NCI-H69 (cell line): ENCODE measurements around the gene AKAIN1.

ENCODE experiments used
- DNase-seq: peaks from one replicate; lab custom pipeline; 2025; lab: John Stamatoyannopoulos, UW

Gene AKAIN1, protein sequence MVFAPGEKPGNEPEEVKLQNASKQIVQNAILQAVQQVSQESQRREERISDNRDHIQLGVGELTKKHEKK

DNA sequence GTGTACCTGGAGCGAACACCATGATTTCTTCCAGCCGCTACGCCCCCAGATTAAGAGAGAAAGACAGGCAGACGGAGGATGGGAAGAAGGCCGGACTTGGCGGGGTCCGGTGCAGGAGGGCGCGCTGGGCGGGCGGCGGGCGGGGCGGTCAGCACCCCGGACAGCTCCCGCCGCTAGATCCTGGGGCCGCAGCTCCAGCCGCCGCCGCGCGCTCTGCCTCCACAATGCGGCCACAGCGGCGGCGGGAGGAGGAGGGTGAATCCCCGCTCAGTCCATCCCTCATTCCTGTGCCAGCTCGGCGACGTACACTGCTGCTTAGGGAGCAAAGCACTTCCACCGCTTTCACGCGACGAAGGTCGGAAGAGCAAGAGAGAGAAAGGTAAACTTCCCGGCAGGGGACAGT, at the start of gene AKAIN1:
AKAIN1 (minus strand) TSS at position 226 of the 403 bp plus-strand sequence; CDS start at position 22, 204 bp downstream.
- peak; percentile 90 for DNase-seq

DNA sequence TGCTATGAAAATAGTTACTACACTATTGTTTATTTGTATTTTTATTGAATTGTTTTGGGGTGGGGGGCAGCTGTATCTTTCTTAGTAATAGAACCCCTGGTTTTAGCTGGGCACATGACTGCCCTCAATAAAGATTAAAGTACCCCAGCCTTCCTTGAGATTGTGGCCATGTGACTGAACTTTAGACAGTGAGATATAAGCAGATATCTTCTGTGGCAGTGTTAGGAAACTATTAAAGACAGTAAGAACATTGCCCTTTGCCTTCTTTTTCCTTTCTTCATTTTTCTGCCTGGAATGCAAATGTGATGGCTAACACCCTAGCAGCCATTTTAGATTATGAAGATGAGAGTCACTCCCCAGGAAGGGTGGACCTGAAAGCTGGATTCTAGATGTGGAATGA, 47.9 kb upstream of the AKAIN1 start:
- DNase-seq = no peak

DNA sequence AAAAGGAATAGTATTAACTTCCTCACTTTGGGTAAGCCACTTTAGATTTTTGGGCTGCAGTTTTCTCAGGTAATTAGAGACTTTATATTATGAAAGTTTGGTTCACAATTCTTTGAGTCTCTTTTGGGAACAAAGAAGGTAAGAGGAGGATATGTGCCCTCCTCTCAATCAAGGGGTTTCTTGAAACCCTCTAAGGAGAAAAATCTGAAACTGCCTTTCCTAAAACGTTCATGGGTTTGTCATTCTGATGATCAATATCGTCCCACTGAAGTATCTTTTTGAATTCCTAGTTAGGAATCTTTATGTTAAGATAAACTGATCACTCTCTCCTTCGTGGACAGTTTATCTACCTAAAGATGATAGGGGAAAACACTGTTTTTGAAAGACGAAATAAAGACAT, 42.4 kb upstream of the AKAIN1 start:
- DNase-seq = no peak

DNA sequence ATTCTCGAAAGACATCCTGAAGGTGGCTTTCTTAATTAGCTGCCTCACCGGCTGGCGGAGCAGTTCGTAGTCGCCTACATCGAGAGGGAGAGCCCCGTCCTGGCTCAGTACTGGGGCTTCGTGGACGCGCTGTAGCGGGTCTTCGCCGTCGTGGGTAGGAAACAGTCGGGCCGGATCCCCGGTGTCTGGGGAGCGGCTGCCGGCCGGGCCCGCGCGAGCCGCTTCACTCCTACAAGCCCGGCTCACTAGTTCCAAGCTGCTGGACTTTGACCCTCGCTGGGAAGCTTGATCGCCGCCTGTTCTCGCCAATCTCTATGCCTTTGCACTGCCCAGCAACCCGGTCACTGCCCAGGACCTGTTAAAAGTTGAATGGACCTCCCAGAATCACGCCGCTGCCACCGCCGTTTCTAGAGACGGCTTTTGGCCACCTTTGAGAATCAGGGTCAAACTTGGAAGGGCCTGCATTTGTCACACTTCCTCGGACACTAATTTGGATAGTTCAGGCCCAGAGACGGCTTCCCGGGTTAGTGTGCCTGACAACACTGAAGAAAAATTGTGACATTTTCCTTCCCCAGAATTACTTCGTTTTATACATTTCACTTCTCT, 41.4 kb upstream of the AKAIN1 start:
- DNase-seq = peak; percentile 78

DNA sequence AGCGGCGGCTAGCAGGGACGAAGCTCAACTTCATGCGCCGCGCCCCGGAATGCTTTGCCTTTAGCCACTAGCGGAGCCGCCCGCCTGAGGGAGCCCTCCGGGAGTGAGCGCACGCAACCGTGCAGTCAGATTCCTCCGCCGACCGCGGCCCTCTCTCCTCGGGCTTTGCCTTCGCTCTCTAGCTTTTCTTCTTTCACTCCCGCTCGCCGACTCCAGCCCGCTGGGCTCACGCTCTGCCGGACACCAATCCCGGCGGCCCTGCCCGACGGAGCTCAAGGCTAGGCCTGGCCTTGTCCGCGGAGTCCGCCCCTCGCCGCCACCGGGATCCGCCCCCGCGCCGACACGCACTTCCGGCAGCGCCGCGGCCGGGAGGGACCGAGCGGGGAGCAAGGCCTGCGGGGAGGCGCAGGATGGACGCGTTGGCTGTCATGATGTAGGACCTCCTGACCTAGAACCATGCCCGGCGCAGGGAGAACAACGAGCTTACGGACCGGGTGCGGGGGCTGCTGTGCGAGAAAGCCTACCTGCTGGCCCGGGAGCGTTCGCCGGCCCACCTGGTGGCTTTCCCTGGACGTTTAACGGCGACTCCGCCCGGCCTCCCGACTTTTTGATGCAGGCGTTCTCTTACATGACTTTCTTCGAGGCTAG, 40.8 kb upstream of the AKAIN1 start:
- peak; percentile 98 for DNase-seq

DNA sequence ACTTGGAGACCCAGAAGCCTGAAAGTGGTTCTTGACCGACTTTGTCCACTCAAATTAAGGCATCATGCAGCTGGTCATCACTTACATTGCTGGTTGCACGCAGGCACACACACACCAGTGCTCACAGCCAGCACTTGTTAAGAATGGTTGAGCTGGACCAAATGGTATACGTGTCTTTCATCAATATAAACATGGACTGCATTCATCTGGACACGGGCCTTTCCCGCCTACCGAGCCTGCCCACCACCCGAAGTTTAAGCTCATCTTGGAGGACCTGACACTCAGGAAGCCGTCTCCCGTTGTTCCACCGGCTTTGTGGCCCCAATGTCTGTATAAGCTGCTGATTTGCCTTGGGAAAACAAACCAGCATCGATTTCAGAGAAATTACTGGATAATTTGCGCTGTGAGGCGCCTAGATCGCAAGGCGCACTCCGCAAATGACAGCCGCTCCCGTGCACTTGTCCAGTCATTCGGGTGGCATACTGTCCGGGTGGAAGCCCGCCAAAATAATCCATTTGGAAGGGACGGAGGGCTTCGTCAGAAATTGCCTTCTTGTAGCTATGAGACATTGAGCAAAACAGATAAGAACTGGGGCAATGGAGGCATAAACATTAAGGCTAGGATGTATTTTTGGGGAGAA, 40.1 kb upstream of the AKAIN1 start:
- peak; percentile 91 for DNase-seq

DNA sequence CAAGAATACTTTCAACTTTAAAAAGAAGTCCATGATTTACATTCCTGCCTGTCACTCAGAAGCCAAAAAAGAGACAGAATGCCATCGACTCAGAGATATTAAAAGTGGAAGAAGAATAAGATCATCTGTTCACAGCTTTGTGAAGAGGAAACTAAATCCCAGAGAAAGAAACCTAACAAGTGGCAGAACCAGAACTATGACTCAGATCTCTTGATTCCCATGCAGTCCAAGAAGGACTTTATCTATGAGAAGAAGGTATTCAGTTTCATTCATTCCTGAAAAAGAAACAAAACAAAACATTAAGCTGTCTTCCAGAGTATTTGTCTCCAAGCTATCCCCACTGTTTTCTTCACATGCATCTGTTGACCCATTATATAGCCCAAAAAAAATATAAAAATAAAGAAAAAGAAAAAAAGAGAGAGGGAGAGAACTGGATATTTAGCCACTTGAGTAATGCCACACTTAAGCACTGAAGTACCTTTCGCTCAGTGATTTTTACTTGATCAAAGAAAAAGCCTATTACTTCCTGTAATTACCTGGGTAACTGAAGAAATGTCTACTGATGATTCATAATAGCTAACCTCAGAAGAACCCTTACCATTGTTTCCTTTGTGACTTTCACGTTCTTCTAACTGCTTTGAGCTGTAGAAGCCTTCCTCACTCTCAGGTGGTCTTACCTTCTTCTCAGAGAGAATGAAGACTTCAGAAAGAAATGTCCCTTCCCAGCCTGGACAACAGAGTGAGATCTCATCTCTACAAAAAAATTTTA, 17.7 kb upstream of the AKAIN1 start:
- peak; percentile 12 for DNase-seq

DNA sequence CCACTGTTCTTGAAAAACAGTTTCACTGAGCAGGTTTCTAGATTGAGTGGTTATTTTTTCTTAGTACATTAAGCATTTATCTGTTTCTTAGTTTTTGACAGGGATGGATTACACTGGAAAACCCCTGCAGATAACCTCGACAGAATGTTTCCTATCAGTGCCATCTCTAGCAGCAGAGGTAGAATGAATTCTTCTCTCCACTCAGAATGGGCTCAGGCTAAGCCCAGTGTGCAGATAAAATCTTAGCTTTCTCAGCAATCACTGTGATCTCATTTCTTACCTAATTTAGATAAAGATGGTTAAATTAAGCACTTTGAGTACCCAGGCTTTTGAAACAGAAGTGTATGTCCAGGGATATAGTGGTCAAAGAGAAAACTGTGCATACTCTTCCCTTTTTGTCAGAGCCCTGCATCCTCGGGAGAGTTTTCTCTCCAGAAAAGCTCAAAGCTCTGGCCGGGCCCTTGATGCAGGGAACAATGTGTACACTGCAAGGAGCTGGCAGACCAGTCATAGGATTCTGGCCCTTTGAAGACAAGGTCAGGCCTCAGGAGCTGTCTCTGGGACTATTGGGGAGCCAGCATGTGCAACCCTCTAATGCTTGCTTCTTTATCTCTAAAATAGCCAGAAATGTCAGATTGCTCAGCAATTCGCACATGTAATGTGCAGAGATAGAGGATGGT, 10.6 kb upstream of the AKAIN1 start:
- no peak for DNase-seq

DNA sequence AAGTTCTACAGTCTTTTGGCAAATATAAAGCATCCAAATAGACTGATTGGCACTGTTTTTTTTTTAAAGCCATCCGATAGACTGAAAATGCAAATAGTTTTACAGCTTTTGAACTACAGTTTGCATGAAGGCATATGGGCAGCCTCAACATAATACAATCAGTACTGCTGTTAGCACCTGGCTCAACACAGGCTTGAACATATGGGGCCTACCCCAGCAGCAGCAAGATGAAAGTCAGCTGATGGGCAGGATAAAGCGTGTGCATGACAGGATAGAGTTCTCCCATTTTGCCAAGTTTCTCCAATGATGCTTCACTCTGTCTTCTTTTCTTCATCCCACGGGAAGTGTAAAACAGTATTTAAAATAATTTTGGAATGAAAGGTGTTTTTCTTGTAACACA, 1.3 kb upstream of the AKAIN1 start:
- peak; percentile 47 for DNase-seq

DNA sequence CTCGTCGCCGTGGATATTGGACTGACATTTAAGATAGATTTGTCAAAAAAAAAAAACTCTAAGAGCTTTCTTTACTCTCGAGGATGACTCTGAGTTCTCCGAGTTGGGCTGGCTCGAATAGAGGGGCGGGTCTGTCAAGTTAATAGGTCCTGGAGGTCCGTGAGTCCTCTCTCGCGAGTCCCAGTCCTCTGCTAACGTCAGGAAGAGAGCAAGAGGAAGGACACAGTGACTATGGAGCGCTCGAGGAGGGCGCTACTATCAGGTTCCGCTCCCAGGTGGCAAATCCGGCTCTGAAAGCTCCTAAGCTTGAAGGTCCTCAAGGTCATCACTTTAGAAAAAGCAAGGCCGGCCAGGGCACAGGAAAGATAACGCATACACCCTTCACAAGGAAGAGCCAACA, 404 bp upstream of the AKAIN1 start:
- DNase-seq = peak; percentile 80

DNA sequence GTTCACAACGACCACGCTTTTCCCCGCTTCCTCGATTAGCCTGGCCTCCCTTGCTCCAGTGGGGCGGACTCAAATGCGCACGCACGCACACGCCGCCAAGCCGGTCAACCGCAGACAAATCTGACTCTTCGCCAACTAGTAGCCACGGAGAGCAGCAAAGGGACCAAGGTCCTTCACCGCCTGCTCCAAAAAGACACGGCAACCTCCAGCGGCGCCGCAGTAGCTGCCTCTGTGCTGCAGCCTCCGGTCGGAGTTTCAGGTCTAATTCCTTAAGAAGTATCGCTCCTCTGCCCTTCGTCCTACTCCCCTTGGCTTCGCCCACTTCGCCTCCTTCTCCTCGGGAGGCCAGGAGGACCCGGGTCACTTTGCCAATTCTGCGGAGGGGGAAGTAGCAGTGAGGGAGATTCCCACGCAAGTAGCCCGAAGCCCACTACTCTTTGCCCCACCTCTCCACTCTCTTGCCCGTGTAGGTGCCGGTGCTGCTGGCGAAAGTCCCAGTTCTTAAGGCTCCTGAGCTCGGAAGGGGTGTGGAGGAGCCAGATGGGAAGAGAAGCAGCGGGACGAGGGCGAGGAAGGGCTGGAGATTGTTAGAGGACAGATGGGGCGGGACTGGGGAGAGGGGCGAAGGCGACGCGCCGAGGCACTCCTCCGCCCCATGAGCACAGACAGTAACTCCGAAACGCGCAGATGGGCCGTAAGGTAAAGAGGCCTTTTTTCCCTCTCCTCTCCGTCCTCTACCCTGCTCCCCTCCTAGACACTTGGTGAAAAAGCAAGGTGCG, 615 bp downstream of the AKAIN1 start:
- DNase-seq = peak; percentile 69

DNA sequence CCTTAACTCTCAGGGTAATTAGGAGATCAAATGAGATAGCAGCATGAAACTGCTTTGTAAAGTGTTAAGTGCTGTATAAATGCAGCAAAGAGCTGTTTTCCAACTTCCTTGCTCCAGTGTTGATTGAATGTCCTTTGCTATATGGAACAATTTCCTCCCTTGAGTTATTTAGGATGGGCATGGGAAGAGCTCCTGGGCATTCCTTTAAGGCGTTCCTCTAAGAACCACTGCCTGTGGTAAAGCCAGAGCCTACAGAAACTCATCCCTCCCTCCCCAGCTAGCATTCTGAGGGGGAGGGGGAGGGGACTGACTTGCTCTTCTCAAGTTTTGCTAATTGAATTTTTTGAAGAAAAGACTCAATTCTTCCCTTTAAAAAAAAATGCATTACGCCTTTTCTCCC, 1.4 kb downstream of the AKAIN1 start:
- peak; percentile 44 for DNase-seq

DNA sequence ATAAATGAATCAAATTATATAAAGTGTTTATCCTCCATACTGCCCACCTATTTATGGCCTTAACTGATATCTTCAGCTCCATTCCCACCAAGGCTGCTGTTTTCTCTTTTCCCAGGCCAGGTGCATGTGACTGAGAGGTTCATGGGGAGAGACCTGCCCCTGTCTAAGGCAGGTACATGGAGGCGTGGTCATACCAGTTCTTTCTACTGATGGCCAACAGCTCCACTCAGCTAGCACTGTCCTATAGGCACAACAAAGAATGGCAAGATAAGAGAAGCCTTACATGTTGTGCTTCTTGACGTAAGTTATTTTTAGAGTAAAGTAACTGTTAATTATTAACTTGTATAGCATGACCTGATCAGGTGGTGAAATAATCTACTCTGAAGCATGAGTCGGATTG, 16.8 kb downstream of the AKAIN1 start:
- DNase-seq = no peak

DNA sequence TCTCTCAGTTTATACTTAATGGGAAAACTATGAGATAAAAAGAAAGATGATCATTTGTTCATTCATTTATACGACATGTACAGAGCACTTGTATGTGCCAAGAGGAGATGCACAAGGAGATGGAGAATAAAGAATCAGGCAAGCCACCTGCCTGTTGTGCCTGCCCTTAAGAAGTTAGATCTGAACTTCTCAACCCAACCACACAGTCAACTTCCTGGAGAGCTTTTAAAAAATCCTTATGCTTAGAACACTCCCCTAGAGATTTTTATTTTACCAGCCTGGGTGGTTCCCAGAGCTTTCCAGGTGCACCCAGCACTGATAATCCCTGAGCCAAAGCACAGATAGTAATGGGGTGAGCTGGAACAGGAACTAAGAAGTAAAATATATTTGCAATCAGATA, 18.5 kb downstream of the AKAIN1 start:
- DNase-seq = no peak

DNA sequence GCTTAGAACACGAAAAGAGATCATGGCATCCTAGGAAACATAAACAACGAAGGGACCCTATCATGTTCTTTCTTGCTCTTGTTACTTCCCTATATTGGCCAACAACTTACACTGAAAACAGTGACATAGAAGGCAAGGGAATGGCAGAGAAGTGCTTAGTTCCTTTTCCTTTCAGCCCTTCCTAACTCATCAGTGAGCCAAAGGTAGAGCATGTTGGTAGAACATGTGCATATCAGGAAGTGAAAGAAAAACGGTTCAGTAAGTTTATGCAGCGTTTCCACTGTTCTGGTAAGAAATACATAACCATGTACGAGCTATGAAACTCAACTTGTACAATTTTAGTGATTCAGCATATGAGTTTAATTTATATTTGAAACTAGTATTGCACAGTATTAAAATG, 21.7 kb downstream of the AKAIN1 start:
- no peak for DNase-seq

DNA sequence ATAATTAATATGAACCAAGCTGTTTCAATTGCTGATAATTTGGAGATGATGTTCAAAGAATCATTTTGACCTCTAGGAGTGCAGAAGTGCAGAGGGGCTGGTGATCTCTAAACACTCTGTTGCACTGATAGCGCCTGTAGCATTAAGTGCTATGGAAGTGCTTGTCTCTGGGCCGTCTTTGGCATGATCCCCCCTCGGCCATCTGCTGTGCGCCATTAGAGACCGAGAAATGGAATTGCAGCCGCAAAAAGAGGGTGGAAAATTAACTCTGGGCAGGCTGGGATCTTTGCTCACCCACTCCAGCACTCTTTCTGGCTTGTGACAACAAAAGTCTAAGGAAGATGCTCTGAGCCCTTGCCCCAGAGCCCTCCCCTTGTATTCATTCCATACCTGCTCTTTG, 23.4 kb downstream of the AKAIN1 start:
- DNase-seq = no peak

DNA sequence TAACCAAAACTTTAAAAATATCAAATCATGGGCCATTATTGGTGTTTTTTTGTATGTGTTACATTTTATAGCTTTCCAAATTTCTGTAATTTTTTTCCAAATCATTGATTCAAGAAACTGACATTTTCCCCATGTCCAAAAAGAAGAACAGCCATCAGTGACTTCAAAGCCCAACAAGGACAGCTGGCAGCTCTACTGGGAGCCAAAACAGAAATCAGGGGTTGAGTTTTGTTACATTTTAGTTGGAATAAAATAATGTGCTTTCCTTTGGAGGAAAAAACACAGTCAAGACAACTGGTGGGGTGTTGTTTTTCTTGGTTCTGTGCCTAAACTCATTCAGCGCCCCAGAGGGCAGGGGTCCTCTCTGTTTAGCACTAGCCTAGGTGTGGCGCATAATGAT, 23.8 kb downstream of the AKAIN1 start:
- no peak for DNase-seq

DNA sequence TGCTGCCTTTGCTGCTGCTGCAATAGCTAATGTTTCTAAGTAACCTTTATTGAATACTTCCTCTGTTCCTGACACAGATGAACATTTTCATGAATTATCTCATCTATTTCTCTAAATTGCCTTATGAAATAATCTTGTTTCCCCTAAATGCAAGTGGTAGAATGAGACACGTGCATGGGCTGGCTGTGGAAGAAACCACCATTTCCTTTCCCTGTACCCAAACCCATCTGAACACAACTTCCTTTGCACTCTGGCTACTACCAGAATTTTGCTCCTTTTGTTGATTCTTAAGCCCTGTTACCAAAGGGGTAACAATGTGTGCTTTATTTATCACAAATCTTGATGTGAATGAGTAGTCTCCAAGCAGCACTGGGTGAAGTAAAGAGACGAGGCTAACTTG, 29.2 kb downstream of the AKAIN1 start:
- no peak for DNase-seq

DNA sequence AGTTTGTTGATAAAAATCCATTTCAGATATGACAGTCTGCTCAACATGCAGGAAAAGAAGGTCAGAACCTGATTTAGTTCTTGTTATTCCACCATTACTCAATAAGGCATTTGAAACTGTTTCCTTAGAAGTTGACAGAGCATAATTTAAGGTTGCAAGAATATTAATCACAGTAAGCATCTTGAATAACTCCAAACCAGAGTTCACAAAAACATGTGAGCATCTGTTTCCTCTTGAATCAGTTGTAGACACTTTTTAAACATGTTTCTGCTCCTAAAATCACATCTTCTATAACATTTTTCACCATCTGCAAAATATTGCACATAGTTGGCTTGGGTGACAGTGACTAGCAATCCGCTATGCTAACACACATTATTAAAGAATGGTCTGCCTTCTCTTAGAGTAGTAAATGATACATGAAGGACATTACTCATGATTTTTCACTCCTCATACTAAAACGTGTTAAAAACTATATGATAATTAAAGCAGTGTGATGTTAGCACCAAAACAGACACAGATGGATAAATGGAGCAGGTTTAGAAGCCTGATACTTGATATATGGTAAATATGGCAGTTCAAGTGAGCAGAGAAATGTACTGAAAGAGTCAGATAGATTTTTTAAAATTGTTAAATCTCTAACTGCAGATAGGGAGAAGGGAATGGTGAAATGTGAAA, 30.3 kb downstream of the AKAIN1 start:
- no peak for DNase-seq

DNA sequence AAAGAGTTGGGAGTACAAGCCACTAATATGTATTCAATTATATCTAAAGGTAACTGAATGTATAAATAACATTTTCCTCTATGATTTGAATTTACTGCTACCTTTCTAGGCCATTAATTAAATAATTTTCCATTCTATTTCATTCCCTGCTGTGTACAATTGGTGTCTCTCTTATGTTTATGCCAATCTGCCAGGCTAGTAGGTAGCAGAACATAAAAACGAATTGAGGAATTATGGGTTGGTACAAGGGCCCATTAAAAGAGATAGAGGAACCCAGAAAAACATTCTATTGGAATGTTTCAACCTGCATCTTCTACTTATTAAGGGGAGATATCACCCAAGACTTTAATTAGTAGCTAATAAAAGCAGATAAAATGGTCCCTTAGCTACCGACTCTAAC, 32.2 kb downstream of the AKAIN1 start:
- DNase-seq = no peak

DNA sequence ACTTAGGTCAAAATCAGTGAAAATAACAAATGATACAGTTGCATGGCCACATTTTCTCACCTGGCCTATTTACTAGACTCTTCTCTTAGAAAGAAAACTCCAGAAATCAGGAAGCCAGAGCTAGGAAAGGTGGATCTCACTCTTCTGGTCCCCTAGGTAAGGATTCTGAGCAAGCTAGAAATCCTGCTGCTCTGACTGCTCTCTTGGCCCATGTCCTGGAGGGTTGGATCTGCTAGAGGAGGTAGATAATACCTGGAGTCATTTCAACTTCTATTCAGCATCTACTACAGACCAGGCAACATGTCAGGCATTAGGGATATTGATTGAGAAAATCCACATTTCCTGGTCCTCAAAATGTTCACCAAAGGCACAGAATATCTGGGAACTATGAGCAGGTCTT, 34.9 kb downstream of the AKAIN1 start:
- no peak for DNase-seq
